Activated T-cell treated with anti-CD3 and anti-CD28 coated beads, Interleukin-2, amount 50 U/mL, for 72 hours (primary cell): ENCODE results near the gene FOXC1. TPM values are rescaled to one million over a fixed set of nuclear protein-coding genes. Genes with fewer than 3 reads are reported as not detected.

Experiments
- ATAC-seq, 2 donors: fragments of 150-1000 bp; cut with Tn5 transposase; replicated peaks in 1 of 2; 2 replicates each; pipeline ENCODE4 v1.10.0; 2021; ENCODE audit warnings: moderate library complexity in 2 of 2, mild to moderate bottlenecking in 1 of 2
- DNase-seq, 2 donors: peaks; one replicate each; pipeline ENCODE4 v3.0.0; 2021 to 2022; ENCODE audit warnings: mixed read lengths in 1 of 2
- H3K27ac Mint-ChIP-seq: one replicate; pipeline ENCODE4 v1.8.0; 2022; ENCODE audit warnings: mild to moderate bottlenecking, moderate library complexity, mixed read lengths
- H3K27me3 Mint-ChIP-seq: one replicate; pipeline ENCODE4 v1.8.0; 2022; ENCODE audit warnings: low read depth, mixed read lengths
- H3K36me3 Mint-ChIP-seq, 2 donors: one replicate each; pipeline ENCODE4 v1.8.0; 2022; ENCODE audit warnings: mixed read lengths in 2 of 2, mild to moderate bottlenecking in 1 of 2; ENCODE audit not compliant: insufficient read depth in 2 of 2
- H3K4me1 Mint-ChIP-seq: one replicate; pipeline ENCODE4 v1.8.0; 2022; ENCODE audit warnings: low read depth, mixed read lengths
- H3K4me3 Mint-ChIP-seq, 2 donors: one replicate each; pipeline ENCODE4 v1.8.0; 2022; ENCODE audit warnings: mild to moderate bottlenecking in 2 of 2, mixed read lengths in 2 of 2, moderate library complexity in 2 of 2
- H3K9me3 Mint-ChIP-seq, 2 donors: one replicate each; pipeline ENCODE4 v1.8.0; 2022; ENCODE audit warnings: mixed read lengths in 2 of 2
- total RNA-seq, 2 donors: library from RNA; stranded (reverse); gene quantifications; one replicate each; pipeline ENCODE4 v1.2.3, GENCODE V29; 2022

The FOXC1 gene
- total RNA-seq, 2 donors from 2014 or later = 0.17 to 0.30 TPM

DNA sequence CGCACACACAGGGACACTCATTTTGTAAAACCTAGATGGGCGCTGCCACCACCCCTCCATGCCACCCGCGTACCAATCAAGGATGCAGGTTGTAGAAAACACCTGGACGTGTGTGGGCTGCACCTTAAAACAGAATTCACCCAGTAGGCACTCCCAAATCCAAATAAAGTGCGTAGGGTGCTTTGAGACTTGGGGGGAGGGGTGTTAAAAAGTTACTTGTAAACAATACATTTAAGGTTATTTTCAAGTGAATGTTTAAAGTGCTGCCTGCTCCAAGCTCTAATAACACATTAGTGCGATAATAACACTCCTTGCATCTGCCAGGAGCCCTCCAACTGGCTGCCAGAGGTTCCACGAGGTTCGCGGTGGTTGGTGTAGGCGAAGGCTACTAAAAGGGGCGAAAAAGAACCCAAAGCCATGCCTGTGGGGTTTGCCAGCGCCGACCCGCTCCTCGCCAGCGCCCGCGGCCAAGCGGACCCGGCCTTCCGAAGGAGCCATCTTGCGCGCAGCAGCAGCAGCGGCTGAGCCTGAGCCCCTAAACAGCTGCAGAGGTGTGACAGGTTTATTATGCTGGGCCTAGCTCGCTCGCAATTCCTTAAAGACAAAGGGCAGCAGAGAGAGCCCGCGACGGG, 11.5 kb downstream of the FOXC1 start:
- peaks cover 61% of the 10 kb centered on the region for H3K27me3 Mint-ChIP-seq
- H3K36me3 Mint-ChIP-seq = no peaks in the 10 kb centered on the region
- no peak overlapping the region for H3K4me3 Mint-ChIP-seq
- H3K4me1 Mint-ChIP-seq = peaks cover 13% of the 10 kb centered on the region
- ATAC-seq (no peak), DNase-seq (no peak)
- no peaks in the 10 kb centered on the region for H3K9me3 Mint-ChIP-seq
- H3K27ac Mint-ChIP-seq = no peak overlapping the region

DNA sequence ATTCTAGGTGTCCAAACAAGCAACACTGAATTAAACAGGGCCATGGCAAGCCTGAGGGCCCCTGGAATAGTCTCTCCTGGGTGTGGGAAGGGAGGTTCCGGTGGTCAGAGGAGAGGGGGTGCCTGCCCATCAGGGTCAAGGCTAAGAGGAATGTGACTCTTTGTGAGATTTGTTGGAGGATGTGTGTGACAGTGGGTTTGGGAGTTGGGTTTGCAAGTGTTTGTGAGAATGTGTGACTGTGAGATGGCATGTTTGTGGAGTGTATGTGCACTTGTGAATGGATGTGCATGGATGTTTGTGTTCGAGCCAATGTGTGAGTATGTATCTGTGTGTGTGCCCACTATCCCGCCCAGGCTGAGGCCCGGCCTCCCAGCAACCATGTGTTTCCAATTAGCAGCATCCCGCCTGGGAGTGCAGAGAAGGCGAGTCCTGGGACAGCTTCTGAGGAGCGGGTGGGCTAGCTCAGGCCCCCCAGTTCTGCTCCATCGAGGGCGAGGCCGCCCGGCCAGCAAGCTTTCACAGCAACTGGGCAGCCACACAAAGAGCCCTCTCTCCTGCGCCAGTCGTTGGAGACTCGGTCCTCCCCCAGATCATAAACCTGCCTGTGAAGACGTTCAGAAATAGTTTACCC, 12.6 kb downstream of the FOXC1 start:
- H3K27ac Mint-ChIP-seq = no peak overlapping the region
- H3K9me3 Mint-ChIP-seq = no peaks in the 10 kb centered on the region
- ATAC-seq (no peak), DNase-seq (no peak)
- peaks cover 17% of the 10 kb centered on the region for H3K4me1 Mint-ChIP-seq
- H3K27me3 Mint-ChIP-seq = peaks cover 61% of the 10 kb centered on the region
- no peak overlapping the region for H3K4me3 Mint-ChIP-seq
- no peaks in the 10 kb centered on the region for H3K36me3 Mint-ChIP-seq

DNA sequence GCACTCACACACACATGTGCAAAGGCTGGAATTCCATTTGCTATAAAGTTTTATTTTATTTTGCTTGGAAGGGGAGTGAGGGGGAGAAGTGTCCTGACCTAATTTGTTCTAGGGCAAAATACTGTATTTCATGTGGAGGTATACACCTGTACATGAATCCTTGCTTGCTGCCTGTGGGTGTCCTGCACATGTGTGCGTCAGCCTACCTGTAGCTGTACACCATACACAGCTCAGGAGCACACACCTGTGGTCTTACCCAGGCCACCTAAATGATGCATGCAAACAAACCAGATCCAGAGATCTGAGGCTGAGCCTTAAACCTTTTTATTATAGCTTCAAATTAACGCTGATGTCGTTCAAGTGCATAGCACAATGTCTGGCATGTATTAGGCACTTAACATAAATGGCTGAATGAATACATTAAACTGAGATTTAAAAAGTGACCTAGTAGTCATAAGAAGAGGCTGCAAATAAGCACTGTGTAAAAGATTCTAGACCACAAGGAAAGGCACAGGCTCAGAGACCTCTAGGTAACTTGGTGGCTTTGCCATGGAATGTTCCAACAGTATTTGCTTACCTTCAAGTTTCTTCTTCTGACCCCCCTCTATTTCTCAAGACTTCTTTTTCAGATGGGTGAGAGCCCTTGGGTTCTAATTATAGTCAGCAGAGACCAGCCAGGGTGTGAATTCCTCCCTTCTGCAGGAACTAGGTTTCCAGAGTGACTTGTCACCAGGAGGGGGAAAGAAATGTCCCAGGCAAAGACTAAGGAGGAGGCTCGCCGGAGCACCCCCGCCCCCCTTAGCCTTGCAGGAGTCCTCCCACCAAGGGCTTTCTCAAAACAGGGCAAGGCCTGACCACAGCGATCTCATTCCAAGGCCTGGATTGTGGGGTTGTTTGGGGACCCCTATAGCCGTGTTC, 13.4 kb downstream of the FOXC1 start:
- DNase-seq = no peak
- peaks cover 17% of the 10 kb centered on the region for H3K4me1 Mint-ChIP-seq

DNA sequence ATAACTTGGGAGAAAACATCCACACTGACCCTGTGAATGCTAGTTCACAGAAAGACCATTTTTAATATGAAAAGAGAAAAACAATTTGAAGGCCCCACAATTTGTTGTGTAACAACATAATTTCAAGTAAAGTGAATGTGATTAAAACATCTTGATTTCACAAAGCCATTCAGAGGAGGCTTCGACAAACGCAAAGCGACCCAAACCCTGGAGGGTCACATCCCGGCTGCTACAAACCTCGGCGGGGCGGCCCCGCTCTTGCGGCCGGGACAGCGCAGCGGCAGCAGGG, 14.0 kb downstream of the FOXC1 start:
- H3K36me3 Mint-ChIP-seq = no peaks in the 10 kb centered on the region
- ATAC-seq (no peak), DNase-seq (no peak)
- H3K4me3 Mint-ChIP-seq = peak overlapping the region; percentile 42 to 54
- H3K27me3 Mint-ChIP-seq = peaks cover 60% of the 10 kb centered on the region
- peaks cover 17% of the 10 kb centered on the region for H3K4me1 Mint-ChIP-seq
- H3K9me3 Mint-ChIP-seq = no peaks in the 10 kb centered on the region
- no peak overlapping the region for H3K27ac Mint-ChIP-seq

More for the DNA sequence above, 13.4 kb downstream of the FOXC1 start:
- peaks cover 61% of the 10 kb centered on the region for H3K27me3 Mint-ChIP-seq
- no peaks in the 10 kb centered on the region for H3K36me3 Mint-ChIP-seq
- no peak overlapping the region for H3K27ac Mint-ChIP-seq
- no peaks in the 10 kb centered on the region for H3K9me3 Mint-ChIP-seq
- ATAC-seq = no peak
- peak overlapping the region; percentile 42 to 54 for H3K4me3 Mint-ChIP-seq

DNA sequence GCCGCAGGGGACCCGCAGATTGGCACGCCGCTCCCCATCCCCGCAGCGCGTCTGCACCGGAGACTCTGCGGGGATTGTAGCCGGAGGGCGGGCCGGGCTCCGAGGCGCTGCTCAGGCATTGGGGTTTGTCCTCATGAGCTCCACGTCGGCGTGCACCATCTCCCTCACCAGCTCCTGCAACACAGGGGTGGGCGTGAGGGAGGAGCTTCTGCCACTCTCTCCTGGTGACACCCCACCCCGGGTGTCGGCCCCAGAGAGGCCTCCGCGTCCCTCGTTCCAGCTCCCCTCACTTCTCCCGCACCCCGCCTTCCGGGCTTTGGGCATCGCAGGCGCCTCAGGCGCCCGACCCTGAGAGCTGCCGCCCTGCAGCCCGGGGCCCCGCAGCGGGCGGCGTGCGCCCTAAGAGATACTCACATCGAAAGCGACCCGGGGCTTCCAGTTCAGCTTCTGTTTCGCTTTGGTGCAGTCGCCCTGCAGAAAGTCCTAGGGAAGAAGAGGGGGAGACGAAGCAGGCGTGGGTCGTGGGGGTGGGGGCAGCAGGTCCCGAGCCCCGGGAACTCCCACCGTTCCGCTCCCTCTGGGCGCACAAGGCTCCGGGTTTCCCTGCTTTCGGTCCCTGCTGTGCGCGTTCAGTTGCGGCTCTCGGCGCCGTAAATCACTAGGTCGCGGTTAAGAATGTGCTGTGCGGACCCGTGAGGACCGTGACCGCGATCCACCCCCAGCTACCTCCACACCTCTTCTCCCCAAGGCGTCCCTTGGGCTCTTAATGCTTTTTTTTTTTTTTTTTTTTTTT, 14.5 kb downstream of the FOXC1 start:
- ATAC-seq = peak; percentile 72 to 73
- DNase-seq = peak in 1 of 2 donors; percentile 33
- peaks cover 17% of the 10 kb centered on the region for H3K4me1 Mint-ChIP-seq
- no peaks in the 10 kb centered on the region for H3K9me3 Mint-ChIP-seq
- peak overlapping the region; percentile 60 to 79 for H3K4me3 Mint-ChIP-seq
- H3K27me3 Mint-ChIP-seq = peaks cover 61% of the 10 kb centered on the region
- H3K36me3 Mint-ChIP-seq = no peaks in the 10 kb centered on the region
- H3K27ac Mint-ChIP-seq = no peak overlapping the region

DNA sequence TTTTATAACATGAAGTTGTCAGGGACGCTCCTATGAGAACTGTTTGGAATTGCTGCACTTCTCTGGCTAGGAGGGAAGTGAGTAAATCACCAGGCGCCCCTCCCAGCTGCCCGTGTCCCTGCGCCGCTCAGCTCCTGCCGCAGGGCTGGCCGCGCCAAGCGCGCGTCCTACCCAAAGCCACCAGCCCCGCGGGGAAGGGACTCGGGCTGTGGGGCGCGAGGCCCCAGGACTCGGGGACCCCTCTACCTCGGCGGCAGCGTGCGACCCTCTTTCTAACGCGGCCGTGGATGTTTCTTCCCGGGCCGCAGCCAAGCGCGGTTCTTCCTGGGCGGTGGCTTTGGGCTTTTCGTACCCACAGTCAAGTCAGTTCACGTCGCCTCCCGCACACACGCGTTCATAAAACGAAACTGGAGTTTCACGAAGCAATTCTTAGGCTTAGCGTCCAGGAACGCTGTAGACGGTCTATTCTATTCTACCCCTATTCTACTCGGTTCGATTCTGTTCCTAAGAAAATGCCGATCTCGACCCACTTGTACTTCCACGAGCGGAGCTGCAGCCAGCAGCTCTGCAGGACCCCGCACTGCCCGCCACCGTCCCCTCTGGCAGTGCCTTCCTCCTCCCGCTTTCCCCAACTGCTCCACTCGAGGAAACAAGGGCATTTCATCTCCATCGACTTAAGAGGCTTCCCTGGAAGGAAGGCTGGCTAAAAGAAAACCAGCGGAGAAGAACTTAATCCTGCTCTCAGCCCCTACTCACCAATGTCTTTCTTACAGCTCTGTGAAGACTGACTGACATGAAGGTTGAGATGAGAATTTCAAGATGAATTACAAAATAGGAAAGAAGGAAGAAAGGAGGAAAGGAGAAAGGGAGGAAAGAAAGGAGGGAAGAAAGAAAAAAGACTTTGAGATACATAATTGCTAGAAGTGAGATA, 15.4 kb downstream of the FOXC1 start:
- no peak for DNase-seq
- peak overlapping the region; percentile 60 to 79 for H3K4me3 Mint-ChIP-seq
- H3K9me3 Mint-ChIP-seq = no peaks in the 10 kb centered on the region
- no peaks in the 10 kb centered on the region for H3K36me3 Mint-ChIP-seq
- peaks cover 66% of the 10 kb centered on the region for H3K27me3 Mint-ChIP-seq
- peak; percentile 33 to 52 for ATAC-seq
- H3K27ac Mint-ChIP-seq = no peak overlapping the region
- H3K4me1 Mint-ChIP-seq = peaks cover 17% of the 10 kb centered on the region

DNA sequence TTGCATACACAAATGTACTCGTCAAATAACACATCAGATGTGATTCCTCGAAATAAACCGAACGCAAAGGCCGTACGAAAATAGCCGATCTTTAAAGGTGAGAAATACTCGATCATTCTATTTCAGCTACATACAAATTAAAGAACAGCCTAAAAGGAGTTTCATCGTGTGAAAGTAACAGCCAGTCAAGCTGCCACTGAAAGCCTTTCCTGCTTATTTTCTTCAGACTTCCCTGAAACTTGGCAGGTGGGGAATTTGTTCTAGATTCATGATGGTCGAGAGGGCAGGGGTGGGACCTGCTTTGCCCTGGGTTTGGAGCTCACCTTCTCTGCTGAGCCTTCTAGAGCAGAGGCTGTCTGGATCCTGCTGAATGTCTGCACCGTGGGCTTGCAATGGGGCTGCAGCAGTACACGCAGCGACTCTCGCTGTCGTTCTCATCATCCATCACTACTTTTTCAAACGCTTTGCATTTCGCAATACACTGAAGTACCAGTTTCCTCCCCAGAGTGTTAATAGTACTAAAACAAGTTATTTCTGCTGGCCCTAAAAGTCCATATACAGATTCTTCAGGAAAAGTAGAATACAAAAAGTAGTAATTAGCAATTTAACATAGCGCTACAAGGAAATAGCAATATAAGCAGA, 16.2 kb downstream of the FOXC1 start:
- Mint-ChIP-seq H3K9me3 (no peaks in the 10 kb centered on the region), H3K4me3 (peak overlapping the region; percentile 60 to 79), H3K27ac (no peak overlapping the region), H3K4me1 (peaks cover 17% of the 10 kb centered on the region), H3K27me3 (peaks cover 73% of the 10 kb centered on the region), H3K36me3 (no peaks in the 10 kb centered on the region)
- no peak for ATAC-seq
- DNase-seq = no peak

DNA sequence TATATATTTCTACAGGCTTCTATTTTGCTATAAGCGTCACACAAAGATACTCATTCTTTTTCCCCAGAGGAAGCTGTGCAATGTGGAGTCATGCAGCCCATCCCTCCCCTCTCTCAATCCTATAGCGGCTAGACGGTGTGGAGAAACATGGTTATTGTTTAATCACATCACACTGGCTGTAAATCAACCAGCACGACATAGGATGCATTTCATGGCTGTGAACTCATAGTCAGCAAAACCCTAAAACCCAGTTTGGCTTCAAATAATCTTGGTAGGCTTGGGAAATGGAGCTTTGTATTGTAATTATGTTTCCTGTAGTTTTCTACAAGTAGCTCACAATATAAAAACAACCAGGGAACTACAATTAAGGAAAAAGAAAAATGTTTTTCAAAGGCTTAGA, 16.8 kb downstream of the FOXC1 start:
- no peaks in the 10 kb centered on the region for H3K36me3 Mint-ChIP-seq
- peaks cover 17% of the 10 kb centered on the region for H3K4me1 Mint-ChIP-seq
- H3K27ac Mint-ChIP-seq = no peak overlapping the region
- no peak for DNase-seq
- no peak for ATAC-seq
- H3K27me3 Mint-ChIP-seq = peaks cover 73% of the 10 kb centered on the region
- H3K9me3 Mint-ChIP-seq = no peaks in the 10 kb centered on the region
- H3K4me3 Mint-ChIP-seq = peak overlapping the region in 1 of 2 donors; percentile 60

DNA sequence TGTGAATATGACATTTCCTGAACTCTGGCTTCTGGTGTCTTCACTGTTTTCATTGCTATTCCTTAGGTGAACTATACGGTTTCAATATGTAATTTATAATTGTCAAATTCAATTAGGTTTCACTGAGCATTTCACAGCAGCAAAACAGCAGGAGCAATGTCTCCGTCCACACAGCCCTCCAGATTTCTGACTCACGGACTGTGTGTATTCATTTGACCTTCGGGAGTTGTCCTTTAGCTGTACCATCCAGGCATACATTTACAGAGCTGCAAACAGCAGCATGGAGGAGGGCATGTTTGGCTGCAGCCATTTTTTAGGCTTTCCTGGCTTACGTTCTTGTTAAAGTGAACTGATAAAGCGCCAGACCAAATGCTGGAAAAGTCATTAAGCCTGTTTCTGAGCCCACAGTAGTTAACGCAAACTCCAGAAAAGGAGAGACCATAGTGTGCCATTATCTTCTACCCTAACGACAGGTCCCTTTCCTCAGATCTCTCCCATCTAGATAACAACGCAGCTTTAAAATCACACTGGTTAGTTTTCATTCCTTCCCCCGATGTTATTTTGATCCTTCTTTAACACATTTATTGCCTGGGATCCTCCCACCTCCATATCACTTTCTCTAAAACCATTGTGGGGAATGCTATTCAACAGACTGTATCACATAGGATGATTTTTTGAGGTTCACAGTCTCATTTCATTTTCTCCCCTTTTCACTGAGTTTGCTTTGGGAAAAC, 18.3 kb downstream of the FOXC1 start:
- ATAC-seq (no peak), DNase-seq (no peak)
- H3K36me3 Mint-ChIP-seq = no peaks in the 10 kb centered on the region
- H3K4me3 Mint-ChIP-seq = no peak overlapping the region
- peaks cover 17% of the 10 kb centered on the region for H3K4me1 Mint-ChIP-seq
- H3K27me3 Mint-ChIP-seq = peaks cover 62% of the 10 kb centered on the region
- no peaks in the 10 kb centered on the region for H3K9me3 Mint-ChIP-seq
- no peak overlapping the region for H3K27ac Mint-ChIP-seq

DNA sequence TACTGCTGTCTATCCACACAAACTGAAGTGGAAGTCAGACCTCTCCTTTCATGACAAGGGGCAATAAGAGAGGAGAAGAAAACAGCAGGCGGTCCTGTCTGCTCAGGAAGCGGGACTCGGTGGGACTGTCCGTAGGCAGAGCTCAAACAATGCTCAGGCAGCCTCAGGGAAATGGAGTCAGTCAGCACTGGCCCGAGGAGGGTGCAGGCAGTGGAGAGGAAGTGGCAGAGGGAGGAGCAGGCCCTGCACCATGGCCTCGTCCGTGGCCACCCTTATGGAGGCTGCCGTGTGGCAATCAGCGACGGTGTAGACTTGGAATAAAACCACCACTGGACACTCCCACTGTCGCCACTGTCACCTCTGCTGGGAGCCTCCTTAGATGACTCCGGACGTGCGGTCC, 19.6 kb downstream of the FOXC1 start:
- ATAC-seq = no peak
- Mint-ChIP-seq H3K4me3 (no peak overlapping the region), H3K27me3 (peaks cover 56% of the 10 kb centered on the region)

DNA sequence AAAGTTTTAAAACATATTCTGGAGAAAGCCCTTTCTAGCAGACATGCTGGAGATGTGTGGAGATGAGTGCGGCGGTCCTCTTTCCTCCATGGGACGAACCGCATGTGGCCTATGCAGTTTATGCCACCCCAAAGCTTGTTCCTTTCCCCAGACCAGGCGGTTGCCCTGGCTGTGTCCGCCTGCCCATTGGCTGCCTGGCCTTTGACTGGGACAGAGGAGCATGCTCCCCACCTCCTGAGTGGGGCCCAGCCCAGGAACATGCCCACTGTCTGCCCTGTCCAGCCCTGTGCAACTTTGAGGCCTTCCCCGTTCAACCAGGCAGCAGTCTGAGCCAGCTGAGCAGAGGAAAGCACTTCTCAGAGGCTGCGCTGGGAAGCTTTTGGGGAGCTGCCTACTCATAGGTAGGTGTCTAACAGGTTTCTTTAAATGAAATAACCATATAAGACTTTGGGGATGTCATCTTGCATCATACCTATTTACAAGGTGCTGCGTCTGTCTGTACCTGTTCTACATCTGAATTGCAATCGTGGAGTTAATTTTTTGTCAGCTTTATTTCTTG, 20.6 kb downstream of the FOXC1 start:
- no peak overlapping the region for H3K27ac Mint-ChIP-seq
- peaks cover 51% of the 10 kb centered on the region for H3K27me3 Mint-ChIP-seq
- peaks cover 13% of the 10 kb centered on the region for H3K4me1 Mint-ChIP-seq
- H3K4me3 Mint-ChIP-seq = no peak overlapping the region
- H3K36me3 Mint-ChIP-seq = no peaks in the 10 kb centered on the region
- no peak for ATAC-seq
- H3K9me3 Mint-ChIP-seq = no peaks in the 10 kb centered on the region
- no peak for DNase-seq

More for the DNA sequence above, 19.6 kb downstream of the FOXC1 start:
- Mint-ChIP-seq H3K27ac (no peak overlapping the region), H3K9me3 (no peaks in the 10 kb centered on the region), H3K4me1 (peaks cover 17% of the 10 kb centered on the region), H3K36me3 (no peaks in the 10 kb centered on the region)
- no peak for DNase-seq
